ENCODE results near the gene MKLN1.
"Not testable (repeated sequence)": the region's sequence is repeated elsewhere in the genome, so short reads cannot be mapped to it uniquely, and the experiment has no call there.

Gene MKLN1

GRCh38 chr7:131302446-131302845, 25.2 kb upstream of the MKLN1 start:
- Mint-ChIP-seq H3K4me3 (no peak overlapping the region), H3K4me1 (peaks cover 7% of the 10 kb centered on the region), H3K9me3 (peaks cover 8% of the 10 kb centered on the region), H3K36me3 (no peaks in the 10 kb centered on the region), H3K27ac (no peak overlapping the region)
- DNase-seq (ENCODE audit: low spot score in 2 of 2) (no peak), ATAC-seq (no peak)

GRCh38 chr7:131302876-131303707, 24.6 kb upstream of the MKLN1 start:
- Mint-ChIP-seq H3K36me3 (no peaks in the 10 kb centered on the region), H3K4me1 (peaks cover 7% of the 10 kb centered on the region), H3K27ac (no peak overlapping the region), H3K4me3 (no peak overlapping the region), H3K9me3 (peaks cover 8% of the 10 kb centered on the region)
- DNase-seq (ENCODE audit: low spot score in 2 of 2) (no peak), ATAC-seq (no peak)

- ATAC-seq (no peak), DNase-seq (ENCODE audit: low spot score in 2 of 2) (no peak)
- Mint-ChIP-seq H3K4me3 (no peak overlapping the region), H3K9me3 (peaks cover 8% of the 10 kb centered on the region), H3K36me3 (no peaks in the 10 kb centered on the region), H3K27ac (no peak overlapping the region), H3K4me1 (peaks cover 7% of the 10 kb centered on the region)
These were observed 22.5 kb upstream of the MKLN1 start for GRCh38 chr7:131305152-131305551.

GRCh38 chr7:131306041-131306440, 21.6 kb upstream of the MKLN1 start:
- not testable (repeated sequence) for H3K36me3 Mint-ChIP-seq; ATAC-seq; H3K9me3 Mint-ChIP-seq; DNase-seq (ENCODE audit: low spot score in 2 of 2); H3K27ac Mint-ChIP-seq; H3K4me1 Mint-ChIP-seq; H3K4me3 Mint-ChIP-seq

- peaks cover 8% of the 10 kb centered on the region for H3K9me3 Mint-ChIP-seq
These were observed 20.9 kb upstream of the MKLN1 start for GRCh38 chr7:131306777-131307176.

GRCh38 chr7:131307627-131308026, 20.0 kb upstream of the MKLN1 start:
- ATAC-seq: no peak
- Mint-ChIP-seq H3K4me3 (no peak overlapping the region), H3K36me3 (no peaks in the 10 kb centered on the region), H3K4me1 (peaks cover 7% of the 10 kb centered on the region), H3K27ac (no peak overlapping the region), H3K9me3 (peaks cover 12% of the 10 kb centered on the region)
- DNase-seq (ENCODE audit: low spot score in 2 of 2): no peak

More at GRCh38 chr7:131306777-131307176, 20.9 kb upstream of the MKLN1 start:
- H3K4me3 Mint-ChIP-seq: no peak overlapping the region
- ATAC-seq (no peak), DNase-seq (ENCODE audit: low spot score in 2 of 2) (no peak)
- H3K4me1 Mint-ChIP-seq: peaks cover 7% of the 10 kb centered on the region
- H3K36me3 Mint-ChIP-seq: no peaks in the 10 kb centered on the region
- no peak overlapping the region for H3K27ac Mint-ChIP-seq

GRCh38 chr7:131312838-131313237, 14.8 kb upstream of the MKLN1 start:
- Mint-ChIP-seq H3K4me3 (no peak overlapping the region), H3K9me3 (peaks cover 5% of the 10 kb centered on the region), H3K27ac (no peak overlapping the region), H3K4me1 (no peaks in the 10 kb centered on the region), H3K36me3 (no peaks in the 10 kb centered on the region)
- ATAC-seq (no peak), DNase-seq (ENCODE audit: low spot score in 2 of 2) (no peak)

GRCh38 chr7:131320603-131321002, 7.1 kb upstream of the MKLN1 start:
- DNase-seq (ENCODE audit: low spot score in 2 of 2) (no peak), ATAC-seq (no peak)
- Mint-ChIP-seq H3K36me3 (peaks cover 3% of the 10 kb centered on the region), H3K9me3 (no peaks in the 10 kb centered on the region), H3K4me1 (peaks cover 26% of the 10 kb centered on the region), H3K4me3 (no peak overlapping the region), H3K27ac (no peak overlapping the region)

GRCh38 chr7:131321656-131322055, 6.0 kb upstream of the MKLN1 start:
- peaks cover 33% of the 10 kb centered on the region for H3K4me1 Mint-ChIP-seq
- ATAC-seq (no peak), DNase-seq (ENCODE audit: low spot score in 2 of 2) (no peak)
- peaks cover 6% of the 10 kb centered on the region for H3K36me3 Mint-ChIP-seq
- H3K27ac Mint-ChIP-seq: no peak overlapping the region
- H3K4me3 Mint-ChIP-seq: no peak overlapping the region
- H3K9me3 Mint-ChIP-seq: no peaks in the 10 kb centered on the region

- no peak overlapping the region for H3K4me3 Mint-ChIP-seq
- H3K4me1 Mint-ChIP-seq: peaks cover 38% of the 10 kb centered on the region
- no peaks in the 10 kb centered on the region for H3K9me3 Mint-ChIP-seq
- peaks cover 6% of the 10 kb centered on the region for H3K36me3 Mint-ChIP-seq
- H3K27ac Mint-ChIP-seq: no peak overlapping the region
- ATAC-seq (no peak), DNase-seq (ENCODE audit: low spot score in 2 of 2) (no peak)
These were observed 5.6 kb upstream of the MKLN1 start for GRCh38 chr7:131322061-131322460.

GRCh38 chr7:131322861-131323260, 4.8 kb upstream of the MKLN1 start:
- Mint-ChIP-seq H3K4me3 (no peak overlapping the region), H3K36me3 (peaks cover 10% of the 10 kb centered on the region)

GRCh38 chr7:131325179-131325840, 2.4 kb upstream of the MKLN1 start:
- Mint-ChIP-seq H3K4me3 (peak overlapping the region; percentile 41), H3K36me3 (peaks cover 15% of the 10 kb centered on the region), H3K9me3 (no peaks in the 10 kb centered on the region), H3K27ac (peak overlapping the region; percentile 48), H3K4me1 (peaks cover 62% of the 10 kb centered on the region)
- no peak for DNase-seq (ENCODE audit: low spot score in 2 of 2)
- ATAC-seq: peak; percentile 72

More at GRCh38 chr7:131322861-131323260, 4.8 kb upstream of the MKLN1 start:
- Mint-ChIP-seq H3K4me1 (peaks cover 44% of the 10 kb centered on the region), H3K27ac (no peak overlapping the region), H3K9me3 (no peaks in the 10 kb centered on the region)
- ATAC-seq (no peak), DNase-seq (ENCODE audit: low spot score in 2 of 2) (no peak)

GRCh38 chr7:131326576-131326975, 1.1 kb upstream of the MKLN1 start:
- ATAC-seq (no peak), DNase-seq (ENCODE audit: low spot score in 2 of 2) (no peak)
- Mint-ChIP-seq H3K27ac (peak overlapping the region; percentile 100), H3K36me3 (peaks cover 15% of the 10 kb centered on the region), H3K4me3 (peak overlapping the region; percentile 99), H3K4me1 (peaks cover 71% of the 10 kb centered on the region), H3K9me3 (no peaks in the 10 kb centered on the region)

GRCh38 chr7:131327049-131327625, 539 bp upstream of the MKLN1 start:
- Mint-ChIP-seq H3K9me3 (no peaks in the 10 kb centered on the region), H3K27ac (peak overlapping the region; percentile 100), H3K4me1 (peaks cover 72% of the 10 kb centered on the region), H3K36me3 (peaks cover 15% of the 10 kb centered on the region), H3K4me3 (peak overlapping the region; percentile 99)
- DNase-seq (ENCODE audit: low spot score in 2 of 2) (no peak), ATAC-seq (peak; percentile 14)

- DNase-seq (ENCODE audit: low spot score in 2 of 2): no peak
- Mint-ChIP-seq H3K4me3 (peak overlapping the region; percentile 99), H3K36me3 (peaks cover 17% of the 10 kb centered on the region), H3K27ac (peak overlapping the region; percentile 100), H3K9me3 (no peaks in the 10 kb centered on the region), H3K4me1 (peaks cover 68% of the 10 kb centered on the region)
- no peak for ATAC-seq
These were observed 900 bp downstream of the MKLN1 start for GRCh38 chr7:131328377-131329175.
